Gastrocnemius medialis (tissue), 4 donors: ENCODE data around the gene RDH13. TPM values are rescaled to one million over a fixed set of nuclear protein-coding genes. Genes with fewer than 3 reads are reported as not detected.
"Not testable (repeated sequence)": the region's sequence is repeated elsewhere in the genome, so short reads cannot be mapped to it uniquely, and the experiment has no call there.

Source experiments
- ATAC-seq, 2 donors: fragments of 150-250 bp; one replicate each; pipeline ENCODE4 v1.9.1; 2016
- DNase-seq, 2 donors: peaks; one replicate each; pipeline ENCODE4 v3.0.0-alpha.2; 2019
- H3K27ac ChIP-seq, 4 donors: fragments of 200-600 bp; sonication (generic); 1 replicate in 1 of 4; 2 replicates in 3 of 4; pipeline ENCODE4 v1.5.1; 2016 to 2018; ENCODE audit warnings: mild to moderate bottlenecking in 2 of 4, moderate library complexity in 1 of 4
- H3K27me3 ChIP-seq, 3 donors: fragments of 200-600 bp; sonication (generic) in 2 of 3; 1 replicate in 1 of 3; 2 replicates in 2 of 3; pipeline versions ENCODE4 v1.5.1 to v1.6.0; 2016 to 2019; ENCODE audit warnings: mild to moderate bottlenecking in 1 of 3, moderate library complexity in 1 of 3
- H3K36me3 ChIP-seq, 2 donors: fragments of 200-600 bp; sonication (generic) in 1 of 2; one replicate each; pipeline ENCODE4 v1.5.1; 2017 to 2018
- H3K4me1 ChIP-seq, 2 donors: fragments of 200-600 bp; sonication (generic) in 1 of 2; one replicate each; pipeline ENCODE4 v1.5.1; 2016 to 2017; ENCODE audit warnings: mild to moderate bottlenecking in 2 of 2
- H3K4me3 ChIP-seq, 4 donors: fragments of 200-600 bp; sonication (generic) in 3 of 4; 1 replicate in 1 of 4; 2 replicates in 3 of 4; pipeline ENCODE4 v1.5.1; 2016 to 2019; ENCODE audit warnings: mild to moderate bottlenecking in 2 of 4
- H3K9me3 ChIP-seq, 3 donors: fragments of 200-600 bp; sonication (generic) in 2 of 3; 1 replicate in 1 of 3; 2 replicates in 2 of 3; pipeline ENCODE4 v1.5.1; 2016 to 2019
- POLR2A ChIP-seq, 2 donors: fragments of 450-650 bp; IDR thresholded peaks; one replicate each; pipeline ENCODE4 v1.6.1; 2017; ENCODE audit warnings: antibody characterized with exemption in 2 of 2, mild to moderate bottlenecking in 2 of 2, moderate library complexity in 2 of 2
- in situ Hi-C, 4 donors: fragments of 200-750 bp; cut with MboI; loops; one replicate each; pipeline versions ENCODE4 v1.15.0 to v1.8.0; 2017; ENCODE audit warnings: low sequenced_read_pairs in 4 of 4
- intact Hi-C: fragments of 100-400 bp; cut with DNase I; formaldehyde crosslinking; loops from one replicate; pipeline ENCODE4 v1.15.1; 2023; ENCODE audit warnings: low total_unique reads
- total RNA-seq, 4 donors: library from RNA; depleted of rRNA; stranded (reverse); fragments of >200 nt; gene quantifications; one replicate each; pipeline versions ENCODE4 v1.1.0 to v1.2.3, GENCODE V29; 2016
- TF ChIP-seq, protein P1 (sequence below), 5 experiments: fragments of 450-650 bp in 3 of 5; fragments of 200-600 bp in 2 of 5; sonication (generic) in 2 of 5; IDR thresholded peaks in 4 of 5; conservative IDR thresholded peaks in 1 of 5; 1 replicate in 4 of 5; 2 replicates in 1 of 5; pipeline ENCODE4 v1.5.1; 2016 to 2019; ENCODE audit warnings: antibody characterized with exemption in 5 of 5, mild to moderate bottlenecking in 3 of 5, moderate library complexity in 3 of 5

The RDH13 gene
- total RNA-seq, 4 donors from 2014 or later, result 5.2 to 10.5 (median 7.6) TPM

GRCh38 chr19:55012306-55012705 is 50.6 kb downstream of the RDH13 start:
- TF ChIP-seq, protein P1, sequence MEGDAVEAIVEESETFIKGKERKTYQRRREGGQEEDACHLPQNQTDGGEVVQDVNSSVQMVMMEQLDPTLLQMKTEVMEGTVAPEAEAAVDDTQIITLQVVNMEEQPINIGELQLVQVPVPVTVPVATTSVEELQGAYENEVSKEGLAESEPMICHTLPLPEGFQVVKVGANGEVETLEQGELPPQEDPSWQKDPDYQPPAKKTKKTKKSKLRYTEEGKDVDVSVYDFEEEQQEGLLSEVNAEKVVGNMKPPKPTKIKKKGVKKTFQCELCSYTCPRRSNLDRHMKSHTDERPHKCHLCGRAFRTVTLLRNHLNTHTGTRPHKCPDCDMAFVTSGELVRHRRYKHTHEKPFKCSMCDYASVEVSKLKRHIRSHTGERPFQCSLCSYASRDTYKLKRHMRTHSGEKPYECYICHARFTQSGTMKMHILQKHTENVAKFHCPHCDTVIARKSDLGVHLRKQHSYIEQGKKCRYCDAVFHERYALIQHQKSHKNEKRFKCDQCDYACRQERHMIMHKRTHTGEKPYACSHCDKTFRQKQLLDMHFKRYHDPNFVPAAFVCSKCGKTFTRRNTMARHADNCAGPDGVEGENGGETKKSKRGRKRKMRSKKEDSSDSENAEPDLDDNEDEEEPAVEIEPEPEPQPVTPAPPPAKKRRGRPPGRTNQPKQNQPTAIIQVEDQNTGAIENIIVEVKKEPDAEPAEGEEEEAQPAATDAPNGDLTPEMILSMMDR (IDR thresholded peaks at IDR 0.05 in 4 of 5, conservative IDR thresholded peaks at IDR 0.05 in 1 of 5), result no peak
- no peak for TF ChIP-seq POLR2A (IDR thresholded peaks at IDR 0.05)
- Histone ChIP-seq H3K4me1 (no peaks in the 10 kb centered on the region), H3K27ac (no peak overlapping the region), H3K36me3 (no peaks in the 10 kb centered on the region), H3K9me3 (no peaks in the 10 kb centered on the region), H3K27me3 (no peaks in the 10 kb centered on the region), H3K4me3 (no peak overlapping the region)
- ATAC-seq (no peak), DNase-seq (no peak)
- in situ Hi-C loops (no loop called here), intact Hi-C loops (no loop called here)

DNA sequence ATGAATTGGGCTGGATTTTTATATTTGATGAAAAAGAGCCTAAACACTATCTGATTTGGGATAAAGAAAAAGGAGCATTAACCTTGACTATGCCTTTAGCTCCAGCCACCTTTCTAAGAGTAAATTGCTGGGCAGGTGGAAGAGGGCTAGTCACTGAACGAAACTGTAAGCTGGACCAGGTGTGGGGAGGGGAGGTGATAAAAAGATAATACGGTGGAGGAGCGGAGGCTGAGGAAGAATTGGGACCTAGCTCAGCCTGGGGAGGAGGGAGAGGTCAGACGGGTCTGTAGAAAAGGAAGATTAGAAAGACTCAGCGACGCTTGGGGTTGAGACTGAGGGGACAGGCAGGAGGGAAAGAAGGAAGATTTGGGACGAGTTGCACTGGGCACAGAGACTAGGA is 52.4 kb downstream of the RDH13 start:
- DNase-seq, in situ Hi-C loops: not testable (repeated sequence)

GRCh38 chr19:55008781-55009180 is 54.2 kb downstream of the RDH13 start:
- in situ Hi-C loops, H3K9me3 ChIP-seq, H3K27me3 ChIP-seq, H3K4me3 ChIP-seq, H3K36me3 ChIP-seq, DNase-seq, H3K27ac ChIP-seq, intact Hi-C loops, H3K4me1 ChIP-seq, ATAC-seq: not testable (repeated sequence)

More for the DNA sequence above, 52.4 kb downstream of the RDH13 start:
- H3K27me3 ChIP-seq, intact Hi-C loops, H3K4me1 ChIP-seq, H3K4me3 ChIP-seq, H3K9me3 ChIP-seq, H3K27ac ChIP-seq, ATAC-seq, H3K36me3 ChIP-seq: not testable (repeated sequence)

DNA sequence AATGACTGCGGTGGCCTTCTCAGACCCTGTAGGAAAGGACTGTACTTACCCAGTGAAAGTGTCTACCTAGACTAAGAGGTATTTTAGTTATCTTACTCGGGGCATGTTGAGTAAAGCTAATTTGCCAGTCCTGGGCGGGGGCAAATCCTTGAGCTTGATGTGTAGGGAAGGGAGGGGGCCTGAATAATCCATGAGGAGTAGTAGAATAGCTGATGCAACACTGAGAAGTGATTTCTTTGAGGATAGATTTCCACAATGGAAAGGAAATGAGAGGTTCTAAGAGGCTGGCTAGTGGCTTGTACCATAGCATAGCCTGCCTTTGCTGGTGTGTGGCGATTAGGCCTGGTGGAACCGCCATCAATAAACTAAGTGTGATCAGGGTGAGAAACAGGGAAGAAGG is 54.8 kb downstream of the RDH13 start:
- H3K36me3 ChIP-seq, H3K4me1 ChIP-seq, H3K9me3 ChIP-seq, H3K4me3 ChIP-seq, ATAC-seq, H3K27ac ChIP-seq, DNase-seq, in situ Hi-C loops, H3K27me3 ChIP-seq, intact Hi-C loops: not testable (repeated sequence)

GRCh38 chr19:55007537-55007936 is 55.4 kb downstream of the RDH13 start:
- H3K4me1 ChIP-seq, H3K27me3 ChIP-seq, H3K27ac ChIP-seq, H3K36me3 ChIP-seq, ATAC-seq, in situ Hi-C loops, DNase-seq, H3K4me3 ChIP-seq, H3K9me3 ChIP-seq, intact Hi-C loops: not testable (repeated sequence)

DNA sequence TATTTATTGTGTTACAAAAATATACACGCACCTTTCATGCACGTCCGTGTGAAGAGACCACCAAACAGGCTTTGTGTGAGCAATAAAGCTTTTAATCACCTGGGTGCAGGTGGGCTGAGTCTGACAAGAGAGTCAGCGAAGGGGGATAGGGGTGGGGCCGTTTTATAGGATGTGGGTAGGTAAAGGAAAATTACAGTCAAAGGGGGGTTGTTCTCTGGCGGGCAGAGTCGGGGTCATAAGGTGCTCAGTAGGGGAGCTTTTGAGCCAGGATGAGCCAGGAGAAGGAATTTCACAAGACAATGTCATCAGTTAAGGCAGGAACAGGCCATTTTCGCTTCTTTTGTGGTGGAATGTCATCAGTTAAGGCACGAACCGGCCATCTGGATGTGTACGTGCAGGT is 56.2 kb downstream of the RDH13 start:
- H3K36me3 ChIP-seq, H3K4me1 ChIP-seq, DNase-seq, H3K9me3 ChIP-seq, ATAC-seq, intact Hi-C loops, H3K27me3 ChIP-seq, in situ Hi-C loops, H3K27ac ChIP-seq, H3K4me3 ChIP-seq: not testable (repeated sequence)

DNA sequence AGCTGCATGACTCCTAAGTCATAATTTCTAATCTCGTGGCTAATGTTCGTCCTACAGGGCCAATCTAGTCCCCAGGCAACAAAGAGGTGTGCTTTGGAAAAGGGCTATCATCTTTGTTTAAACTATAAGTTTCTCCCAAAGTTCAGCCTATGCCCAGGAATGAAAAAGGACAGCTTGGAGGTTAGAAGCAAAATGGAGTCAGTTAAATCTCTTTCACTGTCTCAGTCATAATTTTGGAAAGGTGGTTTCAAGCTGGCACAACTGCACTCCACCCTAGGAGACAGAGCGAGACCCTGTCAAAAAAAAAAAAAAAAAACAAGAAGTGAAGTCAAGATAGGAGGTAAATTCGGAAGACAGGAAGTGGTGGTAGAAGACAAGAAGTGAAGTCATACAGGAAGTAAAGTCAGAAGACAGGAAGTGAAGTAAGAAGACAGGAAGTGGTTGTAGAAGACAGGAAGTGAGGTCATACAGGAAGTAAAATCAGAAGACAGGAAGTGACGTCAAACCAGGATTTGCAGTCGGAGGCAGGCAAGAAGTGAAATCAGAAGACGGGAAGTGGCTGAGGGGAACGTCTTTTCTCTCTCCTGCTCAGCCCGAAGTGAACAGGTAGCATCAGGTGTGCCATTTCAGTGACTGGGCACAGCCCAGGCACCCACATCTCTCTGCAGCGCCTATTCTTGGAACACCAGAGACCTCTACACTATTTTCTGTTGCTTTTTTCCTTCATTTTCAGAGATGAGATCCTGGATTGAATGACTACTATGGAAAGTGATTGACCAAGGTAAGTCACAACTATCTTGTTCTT is 57.1 kb downstream of the RDH13 start:
- H3K4me1 ChIP-seq, result no peaks in the 10 kb centered on the region
- H3K27ac ChIP-seq, result no peak overlapping the region
- H3K9me3 ChIP-seq, result no peaks in the 10 kb centered on the region
- H3K4me3 ChIP-seq, result peak overlapping the region in 3 of 4 donors; percentile 26 to 31 (median 27)
- in situ Hi-C loops, result no loop called here
- TF ChIP-seq POLR2A (IDR thresholded peaks at IDR 0.05), result no peak
- TF ChIP-seq, protein P1 (IDR thresholded peaks at IDR 0.05 in 4 of 5, conservative IDR thresholded peaks at IDR 0.05 in 1 of 5), result no peak
- H3K36me3 ChIP-seq, result no peaks in the 10 kb centered on the region
- ATAC-seq, result no peak
- intact Hi-C loops, result no loop called here
- H3K27me3 ChIP-seq, result peaks cover 0 to 3% (median 0%) of the 10 kb centered on the region in 3 donors
- DNase-seq, result peak in 1 of 2 donors; percentile 4
